Tibial artery (tissue), 4 donors: Measurements from ENCODE around the gene DPP8.
"Not testable (repeated sequence)": the region's sequence is repeated elsewhere in the genome, so short reads cannot be mapped to it uniquely, and the experiment has no call there.

Experiments
- DNase-seq, 2 donors: peaks; one replicate each; pipeline ENCODE4 v3.0.0-alpha.2; 2019
- H3K27ac ChIP-seq, 2 donors: fragments of 200-600 bp; sonication (generic) in 1 of 2; 1 replicate in 1 of 2; 2 replicates in 1 of 2; pipeline ENCODE4 v1.5.1; 2018 to 2019; ENCODE audit warnings: mild to moderate bottlenecking in 1 of 2
- H3K27me3 ChIP-seq, 2 donors: fragments of 200-600 bp; sonication (generic) in 1 of 2; one replicate each; pipeline versions ENCODE4 v1.5.1 to v1.6.0; 2016 to 2019
- H3K36me3 ChIP-seq, 3 donors: fragments of 200-600 bp; sonication (generic) in 2 of 3; one replicate each; pipeline ENCODE4 v1.5.1; 2016 to 2019; ENCODE audit warnings: mild to moderate bottlenecking in 2 of 3
- H3K4me1 ChIP-seq, 4 donors: fragments of 200-600 bp; sonication (generic) in 2 of 4; 1 replicate in 3 of 4; 2 replicates in 1 of 4; pipeline ENCODE4 v1.5.1; 2016 to 2019
- H3K4me3 ChIP-seq, 2 donors: fragments of 200-600 bp; sonication (generic) in 1 of 2; 1 replicate in 1 of 2; 2 replicates in 1 of 2; pipeline ENCODE4 v1.5.1; 2018 to 2019; ENCODE audit warnings: mild to moderate bottlenecking in 2 of 2
- H3K9me3 ChIP-seq, 3 donors: fragments of 200-600 bp; sonication (generic) in 1 of 3; one replicate each; pipeline ENCODE4 v1.5.1; 2016 to 2019
- intact Hi-C: fragments of 100-400 bp; cut with DNase I; formaldehyde crosslinking; loops from one replicate; pipeline ENCODE4 v1.15.0; 2023; ENCODE audit warnings: low total_unique reads
- TF ChIP-seq, protein P1 (sequence below), 2 experiments: fragments of 200-600 bp in 1 of 2; fragments of 450-650 bp in 1 of 2; IDR thresholded peaks; one replicate each; pipeline ENCODE4 v1.5.1; 2017 to 2019; ENCODE audit warnings: antibody characterized with exemption in 2 of 2, mild to moderate bottlenecking in 1 of 2, moderate library complexity in 1 of 2

Gene DPP8

DNA sequence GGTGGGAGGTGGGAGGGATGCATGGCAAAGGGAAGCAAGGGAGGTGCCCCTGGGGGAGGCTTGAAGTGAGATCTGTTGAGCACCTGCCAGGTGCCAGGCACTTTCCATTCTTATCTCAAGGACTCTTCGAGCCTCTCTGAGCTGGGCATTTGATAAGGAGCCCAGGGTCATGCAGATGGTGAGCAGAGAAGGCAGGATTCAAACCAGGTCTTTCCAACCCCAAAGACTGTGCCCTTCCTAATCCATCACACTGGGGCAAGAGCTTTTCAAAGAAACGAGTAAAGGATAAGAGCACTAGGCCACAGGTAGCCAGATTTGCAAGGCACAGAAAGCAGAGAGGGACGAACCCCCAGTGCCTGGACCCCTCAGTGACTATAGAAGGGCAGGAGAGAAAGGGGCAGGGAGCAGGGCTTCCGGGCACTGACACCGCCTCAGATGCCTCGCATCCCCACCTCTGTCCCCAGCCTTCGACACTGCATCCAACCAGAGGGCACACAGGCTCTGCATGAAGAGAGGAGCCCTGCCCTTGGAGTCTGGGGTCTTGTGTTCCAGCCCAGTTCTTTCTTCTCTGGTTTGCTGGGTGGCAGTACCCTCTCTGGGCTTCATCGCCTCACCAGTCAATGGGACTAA is 115.8 kb downstream of the DPP8 start:
- intact Hi-C loops = no loop called here
- peaks cover 0 to 24% of the 10 kb centered on the region in 2 donors for H3K27me3 ChIP-seq
- no peaks in the 10 kb centered on the region for H3K36me3 ChIP-seq
- H3K9me3 ChIP-seq = no peaks in the 10 kb centered on the region
- H3K27ac ChIP-seq = no peak overlapping the region
- H3K4me1 ChIP-seq = peaks cover 0 to 5% (median 1%) of the 10 kb centered on the region in 4 donors
- no peak overlapping the region for H3K4me3 ChIP-seq
- TF ChIP-seq, protein P1, sequence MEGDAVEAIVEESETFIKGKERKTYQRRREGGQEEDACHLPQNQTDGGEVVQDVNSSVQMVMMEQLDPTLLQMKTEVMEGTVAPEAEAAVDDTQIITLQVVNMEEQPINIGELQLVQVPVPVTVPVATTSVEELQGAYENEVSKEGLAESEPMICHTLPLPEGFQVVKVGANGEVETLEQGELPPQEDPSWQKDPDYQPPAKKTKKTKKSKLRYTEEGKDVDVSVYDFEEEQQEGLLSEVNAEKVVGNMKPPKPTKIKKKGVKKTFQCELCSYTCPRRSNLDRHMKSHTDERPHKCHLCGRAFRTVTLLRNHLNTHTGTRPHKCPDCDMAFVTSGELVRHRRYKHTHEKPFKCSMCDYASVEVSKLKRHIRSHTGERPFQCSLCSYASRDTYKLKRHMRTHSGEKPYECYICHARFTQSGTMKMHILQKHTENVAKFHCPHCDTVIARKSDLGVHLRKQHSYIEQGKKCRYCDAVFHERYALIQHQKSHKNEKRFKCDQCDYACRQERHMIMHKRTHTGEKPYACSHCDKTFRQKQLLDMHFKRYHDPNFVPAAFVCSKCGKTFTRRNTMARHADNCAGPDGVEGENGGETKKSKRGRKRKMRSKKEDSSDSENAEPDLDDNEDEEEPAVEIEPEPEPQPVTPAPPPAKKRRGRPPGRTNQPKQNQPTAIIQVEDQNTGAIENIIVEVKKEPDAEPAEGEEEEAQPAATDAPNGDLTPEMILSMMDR (IDR thresholded peaks at IDR 0.05) = no peak
- DNase-seq = no peak

DNA sequence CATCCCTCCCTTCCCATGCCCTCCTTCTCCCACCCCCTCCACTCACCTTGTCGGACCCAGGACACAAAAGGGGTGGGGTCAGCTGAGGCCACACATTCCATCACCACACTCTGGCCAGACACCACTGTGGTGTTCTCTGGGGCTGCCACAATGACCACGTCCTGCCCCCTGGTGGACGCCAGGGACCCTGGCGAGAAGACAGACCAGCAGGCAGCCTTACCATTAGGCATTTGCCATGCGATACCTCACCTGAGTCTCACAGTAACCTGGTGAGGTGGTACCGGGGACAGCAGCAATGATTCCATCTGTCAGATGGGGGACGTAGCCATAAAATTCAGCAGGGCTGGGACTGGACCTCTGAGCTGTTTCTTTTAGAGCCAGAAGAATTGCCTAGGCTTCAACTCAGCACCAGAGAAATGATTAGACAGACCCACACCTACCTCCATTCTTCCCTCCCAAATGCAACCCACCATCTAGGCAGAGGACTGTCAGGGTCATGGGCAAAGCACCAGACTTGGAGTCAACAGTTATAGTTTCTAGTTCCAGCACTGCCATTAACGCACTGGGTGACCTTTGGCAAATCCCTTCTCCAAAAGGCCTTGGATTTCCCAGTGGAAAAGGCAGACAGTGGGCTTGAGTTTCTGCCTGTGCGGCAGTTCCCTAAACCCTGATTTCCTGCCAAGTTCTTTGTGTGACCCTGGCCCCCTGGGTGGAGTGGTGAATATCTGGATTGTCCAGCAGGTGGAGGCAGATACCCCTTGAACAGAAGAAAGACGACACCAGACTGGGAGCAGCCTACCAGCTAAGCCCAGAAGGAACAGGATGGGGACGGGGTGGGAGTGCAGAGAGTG is 116.5 kb downstream of the DPP8 start:
- Histone ChIP-seq H3K4me1 (peaks cover 0 to 9% (median 3%) of the 10 kb centered on the region in 4 donors), H3K4me3 (no peak overlapping the region), H3K9me3 (no peaks in the 10 kb centered on the region), H3K27ac (no peak overlapping the region), H3K27me3 (peaks cover 0 to 32% of the 10 kb centered on the region in 2 donors), H3K36me3 (no peaks in the 10 kb centered on the region)
- TF ChIP-seq, protein P1 (IDR thresholded peaks at IDR 0.05) = peak; percentile 37 to 41
- peak in 1 of 2 donors; percentile 42 for DNase-seq
- intact Hi-C loops = no loop called here

DNA sequence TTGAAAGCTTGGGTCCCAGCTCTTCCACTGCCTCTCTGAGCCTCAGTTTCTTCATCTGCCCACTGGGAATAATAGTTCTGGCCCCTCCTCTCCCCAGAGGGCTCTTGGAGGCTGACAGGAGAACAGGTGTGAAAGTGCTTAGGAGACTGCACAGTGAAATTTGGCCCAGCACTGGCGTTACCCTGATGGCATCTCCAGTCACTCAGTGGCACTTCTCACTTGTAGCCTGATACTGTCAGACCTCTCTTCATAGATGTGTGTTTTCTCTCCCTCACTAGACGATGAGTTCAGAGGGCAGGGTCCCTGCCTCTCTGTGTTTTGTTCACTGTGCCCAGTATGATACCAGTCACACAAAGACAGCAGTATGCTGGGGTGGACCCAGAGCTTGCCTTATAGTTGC is 117.5 kb downstream of the DPP8 start:
- intact Hi-C loops = no loop called here
- Histone ChIP-seq H3K9me3 (no peaks in the 10 kb centered on the region), H3K36me3 (no peaks in the 10 kb centered on the region), H3K27ac (no peak overlapping the region), H3K4me3 (no peak overlapping the region), H3K27me3 (peaks cover 0 to 41% of the 10 kb centered on the region in 2 donors), H3K4me1 (peaks cover 0 to 14% (median 5%) of the 10 kb centered on the region in 4 donors)
- TF ChIP-seq, protein P1 (IDR thresholded peaks at IDR 0.05) = no peak
- DNase-seq = no peak

DNA sequence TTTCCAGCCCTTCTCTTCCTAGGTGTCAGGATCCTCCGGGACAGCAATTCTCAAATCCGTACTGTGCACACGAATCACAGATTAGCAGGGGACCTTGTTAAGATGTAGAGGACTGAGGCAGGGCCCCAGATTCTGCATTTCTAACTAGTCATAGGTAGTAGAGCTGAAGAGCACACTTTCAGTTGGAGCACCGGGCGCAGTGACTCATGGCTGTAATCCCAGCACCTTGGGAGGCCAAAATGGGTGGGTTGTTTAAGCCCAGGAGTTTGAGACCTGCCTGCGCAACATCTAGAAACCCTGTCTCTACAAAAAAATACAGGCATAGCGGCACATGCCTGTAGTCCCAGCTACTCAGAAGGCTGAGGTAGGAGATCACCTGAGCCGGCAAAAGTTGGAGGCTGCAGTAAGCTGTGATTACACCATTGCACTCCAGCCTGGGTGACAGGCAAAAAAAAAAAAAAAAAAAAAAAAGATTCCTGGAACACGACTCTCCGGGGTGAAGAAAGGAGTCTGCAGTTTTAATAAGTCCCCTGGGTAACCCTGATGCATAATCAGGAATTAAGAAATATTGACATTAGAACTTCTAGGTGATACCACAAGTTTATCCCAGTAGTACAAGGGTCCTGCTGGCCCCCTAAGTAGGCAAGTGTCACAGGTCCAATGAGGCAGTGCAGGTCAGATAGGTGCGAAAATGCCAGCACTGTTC is 118.3 kb downstream of the DPP8 start:
- H3K4me3 ChIP-seq = no peak overlapping the region
- peaks cover 0 to 50% of the 10 kb centered on the region in 2 donors for H3K27me3 ChIP-seq
- no peaks in the 10 kb centered on the region for H3K9me3 ChIP-seq
- intact Hi-C loops = no loop called here
- no peaks in the 10 kb centered on the region for H3K36me3 ChIP-seq
- no peak for DNase-seq
- TF ChIP-seq, protein P1 (IDR thresholded peaks at IDR 0.05) = no peak
- H3K27ac ChIP-seq = no peak overlapping the region
- H3K4me1 ChIP-seq = peaks cover 0 to 14% (median 5%) of the 10 kb centered on the region in 4 donors

DNA sequence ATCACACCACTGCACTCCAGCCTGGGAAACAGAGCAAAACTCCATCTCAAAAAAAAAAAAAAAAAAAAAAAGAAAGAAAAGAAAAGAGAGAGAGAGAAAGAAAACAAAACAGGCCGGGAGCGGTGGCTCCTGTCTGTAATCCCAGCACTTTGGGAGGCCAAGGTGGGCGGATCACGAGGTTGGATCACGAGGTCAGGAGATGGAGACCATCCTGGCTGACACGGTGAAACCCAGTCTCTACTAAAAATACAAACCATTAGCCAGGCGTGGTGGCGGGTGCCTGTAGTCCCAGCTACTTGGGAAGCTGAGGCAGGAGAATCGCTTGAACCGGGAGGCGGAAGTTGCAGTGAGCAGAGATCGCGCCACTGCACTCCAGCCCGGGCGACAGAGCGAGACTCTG is 119.0 kb downstream of the DPP8 start:
- intact Hi-C loops = not testable (repeated sequence)

More for the DNA sequence above, 119.0 kb downstream of the DPP8 start:
- not testable (repeated sequence) for H3K27ac ChIP-seq, H3K9me3 ChIP-seq, H3K36me3 ChIP-seq, DNase-seq, H3K4me3 ChIP-seq
- Histone ChIP-seq H3K27me3 (peaks cover 0 to 54% of the 10 kb centered on the region in 2 donors), H3K4me1 (peaks cover 0 to 14% (median 5%) of the 10 kb centered on the region in 4 donors)
